Upper lobe of left lung (tissue), 4 donors: ENCODE measurements around the gene TMED8.
"Not testable (repeated sequence)": the region's sequence is repeated elsewhere in the genome, so short reads cannot be mapped to it uniquely, and the experiment has no call there.

ENCODE experiments used
- EP300 ChIP-seq, 4 donors: sonication (generic); formaldehyde crosslinking; IDR thresholded peaks; one replicate each; pipeline ENCODE4 v1.5.1; 2017; ENCODE audit warnings: antibody characterized with exemption in 4 of 4, control low read depth in 2 of 4
- POLR2A ChIP-seq, 4 donors: fragments of 450-650 bp; IDR thresholded peaks; one replicate each; pipeline ENCODE4 v1.5.1; 2016 to 2017; ENCODE audit warnings: antibody characterized with exemption in 4 of 4, mild to moderate bottlenecking in 2 of 4
- POLR2AphosphoS5 ChIP-seq, 2 donors: sonication (generic); formaldehyde crosslinking; IDR thresholded peaks; one replicate each; pipeline ENCODE4 v1.5.1; 2017; ENCODE audit warnings: antibody characterized with exemption in 2 of 2
- TF ChIP-seq, protein P1 (sequence below), 6 experiments: fragments of 450-650 bp in 4 of 6; fragments of 200-600 bp in 2 of 6; sonication (generic) in 2 of 6; IDR thresholded peaks; one replicate each; pipeline ENCODE4 v1.5.1; 2016 to 2019; ENCODE audit warnings: antibody characterized with exemption in 6 of 6

- TF ChIP-seq, protein P1, sequence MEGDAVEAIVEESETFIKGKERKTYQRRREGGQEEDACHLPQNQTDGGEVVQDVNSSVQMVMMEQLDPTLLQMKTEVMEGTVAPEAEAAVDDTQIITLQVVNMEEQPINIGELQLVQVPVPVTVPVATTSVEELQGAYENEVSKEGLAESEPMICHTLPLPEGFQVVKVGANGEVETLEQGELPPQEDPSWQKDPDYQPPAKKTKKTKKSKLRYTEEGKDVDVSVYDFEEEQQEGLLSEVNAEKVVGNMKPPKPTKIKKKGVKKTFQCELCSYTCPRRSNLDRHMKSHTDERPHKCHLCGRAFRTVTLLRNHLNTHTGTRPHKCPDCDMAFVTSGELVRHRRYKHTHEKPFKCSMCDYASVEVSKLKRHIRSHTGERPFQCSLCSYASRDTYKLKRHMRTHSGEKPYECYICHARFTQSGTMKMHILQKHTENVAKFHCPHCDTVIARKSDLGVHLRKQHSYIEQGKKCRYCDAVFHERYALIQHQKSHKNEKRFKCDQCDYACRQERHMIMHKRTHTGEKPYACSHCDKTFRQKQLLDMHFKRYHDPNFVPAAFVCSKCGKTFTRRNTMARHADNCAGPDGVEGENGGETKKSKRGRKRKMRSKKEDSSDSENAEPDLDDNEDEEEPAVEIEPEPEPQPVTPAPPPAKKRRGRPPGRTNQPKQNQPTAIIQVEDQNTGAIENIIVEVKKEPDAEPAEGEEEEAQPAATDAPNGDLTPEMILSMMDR (IDR thresholded peaks at IDR 0.05), result not testable (repeated sequence)
- TF ChIP-seq POLR2A, POLR2AphosphoS5, EP300 (IDR thresholded peaks at IDR 0.05): not testable (repeated sequence)
These were observed 58.1 kb downstream of the TMED8 start for GRCh38 chr14:77318756-77319155.
